ENCODE results near the gene NEDD9. TPM values are rescaled to one million over a fixed set of nuclear protein-coding genes. Genes with fewer than 3 reads are reported as not detected.
A peak's percentile ranks its signal among the peaks of the same experiment; 100 is the strongest.

NEDD9 gene
- polyA plus RNA-seq, 1 of the 3 experiments (the other 2 are of a cell fraction), result 7.4 TPM

DNA sequence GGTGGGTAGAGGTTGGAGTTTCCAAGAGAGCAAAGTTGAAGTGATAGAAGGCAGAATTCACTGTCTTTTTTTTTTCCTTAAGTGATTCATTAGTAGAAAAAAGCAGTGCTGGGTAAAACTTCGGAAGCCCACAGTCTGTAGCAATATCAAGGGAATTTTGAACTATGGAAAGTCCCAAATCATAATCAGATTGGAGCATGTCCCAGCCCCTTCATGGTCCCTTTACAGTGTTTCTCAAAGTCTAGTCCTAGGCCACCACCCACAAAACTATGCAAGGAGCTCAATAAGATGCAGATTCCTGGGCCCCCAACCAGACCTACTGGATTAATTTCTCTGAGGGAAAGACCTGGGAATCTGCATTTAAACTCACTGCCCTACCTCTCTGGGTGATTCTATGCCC lies 22.6 kb downstream of the NEDD9 start:
- H3F3A ChIP-seq (replicated peaks; ENCODE audit: insufficient read depth), result peaks cover 46% of the 10 kb centered on the region
- H3K4me2 ChIP-seq, result peak overlapping the region; percentile 9; the same call in 1 of the 2 replicates
- CTCF ChIA-PET, result interaction anchor here (1.0 to 1.5 kb wide), 2 partner anchors 38 to 286 kb away, joined by 3 to 5 read pairs; no protein-coding TSS in a partner anchor
- H3K9ac ChIP-seq, result peak overlapping the region; percentile 40
- H3K9me3 ChIP-seq, result no peaks in the 10 kb centered on the region
- POLR2A ChIA-PET, result no interaction called here
- 10% methylated on average over 1 of the region's 1 CpG for WGBS (ENCODE audit: low lambda C conversion rate)
- no peaks in the 10 kb centered on the region for H3K27me3 ChIP-seq (ENCODE audit: insufficient read depth)
- H2AFZ ChIP-seq (ENCODE audit: low read depth), result no peak overlapping the region
- H3K4me3 ChIP-seq (ENCODE audit: low read depth in 2 of 2, low read length in 1 of 2), result no peak overlapping the region
- H3K36me3 ChIP-seq (replicated peaks in 1 of 2; ENCODE audit: control insufficient read depth in 1 of 2, insufficient read depth in 2 of 2, low read length in 1 of 2), result peaks cover 0 to 32% of the 10 kb centered on the region in 2 experiments
- H3K9me2 ChIP-seq, result no peaks in the 10 kb centered on the region
- TF ChIP-seq, protein P1, sequence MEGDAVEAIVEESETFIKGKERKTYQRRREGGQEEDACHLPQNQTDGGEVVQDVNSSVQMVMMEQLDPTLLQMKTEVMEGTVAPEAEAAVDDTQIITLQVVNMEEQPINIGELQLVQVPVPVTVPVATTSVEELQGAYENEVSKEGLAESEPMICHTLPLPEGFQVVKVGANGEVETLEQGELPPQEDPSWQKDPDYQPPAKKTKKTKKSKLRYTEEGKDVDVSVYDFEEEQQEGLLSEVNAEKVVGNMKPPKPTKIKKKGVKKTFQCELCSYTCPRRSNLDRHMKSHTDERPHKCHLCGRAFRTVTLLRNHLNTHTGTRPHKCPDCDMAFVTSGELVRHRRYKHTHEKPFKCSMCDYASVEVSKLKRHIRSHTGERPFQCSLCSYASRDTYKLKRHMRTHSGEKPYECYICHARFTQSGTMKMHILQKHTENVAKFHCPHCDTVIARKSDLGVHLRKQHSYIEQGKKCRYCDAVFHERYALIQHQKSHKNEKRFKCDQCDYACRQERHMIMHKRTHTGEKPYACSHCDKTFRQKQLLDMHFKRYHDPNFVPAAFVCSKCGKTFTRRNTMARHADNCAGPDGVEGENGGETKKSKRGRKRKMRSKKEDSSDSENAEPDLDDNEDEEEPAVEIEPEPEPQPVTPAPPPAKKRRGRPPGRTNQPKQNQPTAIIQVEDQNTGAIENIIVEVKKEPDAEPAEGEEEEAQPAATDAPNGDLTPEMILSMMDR (IDR thresholded peaks at IDR 0.05), result no peak
- TF ChIP-seq FOSL2 (IDR thresholded peaks at IDR 0.05; ENCODE audit: borderline replicate concordance, low read depth) (no peak), NFIC (IDR thresholded peaks at IDR 0.05; ENCODE audit: borderline replicate concordance) (0 out of 2 replicates have a peak, but pooled peaks have one; percentile 6), TCF12 (IDR thresholded peaks at IDR 0.05) (peak; percentile 9; the same call in 1 of the 2 replicates), EP300 (IDR thresholded peaks at IDR 0.05; ENCODE audit: borderline replicate concordance in 1 of 2, low read depth in 1 of 2, low read length in 1 of 2) (0 out of 4 replicates have a peak, but pooled peaks of 1 of the 2 experiments have one; percentile 17)
- TF ChIP-seq, protein P2, sequence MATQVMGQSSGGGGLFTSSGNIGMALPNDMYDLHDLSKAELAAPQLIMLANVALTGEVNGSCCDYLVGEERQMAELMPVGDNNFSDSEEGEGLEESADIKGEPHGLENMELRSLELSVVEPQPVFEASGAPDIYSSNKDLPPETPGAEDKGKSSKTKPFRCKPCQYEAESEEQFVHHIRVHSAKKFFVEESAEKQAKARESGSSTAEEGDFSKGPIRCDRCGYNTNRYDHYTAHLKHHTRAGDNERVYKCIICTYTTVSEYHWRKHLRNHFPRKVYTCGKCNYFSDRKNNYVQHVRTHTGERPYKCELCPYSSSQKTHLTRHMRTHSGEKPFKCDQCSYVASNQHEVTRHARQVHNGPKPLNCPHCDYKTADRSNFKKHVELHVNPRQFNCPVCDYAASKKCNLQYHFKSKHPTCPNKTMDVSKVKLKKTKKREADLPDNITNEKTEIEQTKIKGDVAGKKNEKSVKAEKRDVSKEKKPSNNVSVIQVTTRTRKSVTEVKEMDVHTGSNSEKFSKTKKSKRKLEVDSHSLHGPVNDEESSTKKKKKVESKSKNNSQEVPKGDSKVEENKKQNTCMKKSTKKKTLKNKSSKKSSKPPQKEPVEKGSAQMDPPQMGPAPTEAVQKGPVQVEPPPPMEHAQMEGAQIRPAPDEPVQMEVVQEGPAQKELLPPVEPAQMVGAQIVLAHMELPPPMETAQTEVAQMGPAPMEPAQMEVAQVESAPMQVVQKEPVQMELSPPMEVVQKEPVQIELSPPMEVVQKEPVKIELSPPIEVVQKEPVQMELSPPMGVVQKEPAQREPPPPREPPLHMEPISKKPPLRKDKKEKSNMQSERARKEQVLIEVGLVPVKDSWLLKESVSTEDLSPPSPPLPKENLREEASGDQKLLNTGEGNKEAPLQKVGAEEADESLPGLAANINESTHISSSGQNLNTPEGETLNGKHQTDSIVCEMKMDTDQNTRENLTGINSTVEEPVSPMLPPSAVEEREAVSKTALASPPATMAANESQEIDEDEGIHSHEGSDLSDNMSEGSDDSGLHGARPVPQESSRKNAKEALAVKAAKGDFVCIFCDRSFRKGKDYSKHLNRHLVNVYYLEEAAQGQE (IDR thresholded peaks at IDR 0.05; ENCODE audit: low read depth, low read length), result no peak
- H3K79me2 ChIP-seq (ENCODE audit: insufficient read depth), result peaks cover 76% of the 10 kb centered on the region
- H4K20me1 ChIP-seq (ENCODE audit: insufficient read depth), result no peaks in the 10 kb centered on the region
- DNase-seq, result no peak
- peaks cover 44 to 75% of the 10 kb centered on the region in 2 experiments; a peak in 2 of 4 replicates for H3K4me1 ChIP-seq (ENCODE audit: control insufficient read depth in 1 of 2, insufficient read depth in 2 of 2, low read depth in 1 of 2, low read length in 1 of 2)
- peak overlapping the region; percentile 54 to 91; a peak in 3 of 4 replicates for H3K27ac ChIP-seq (ENCODE audit: low read depth in 2 of 2, low read length in 1 of 2)

GRCh38 chr6:11209369-11209768 lies 23.1 kb downstream of the NEDD9 start:
- ChIA-PET CTCF (interaction anchor here (1.5 kb wide), 1 partner anchor 286 kb away, joined by 5 read pairs; no protein-coding TSS in a partner anchor), POLR2A (no interaction called here)
- Histone ChIP-seq H3K9me3 (no peaks in the 10 kb centered on the region), H3K4me2 (peak overlapping the region; percentile 18; the same call in 1 of the 2 replicates), H3K4me1 (ENCODE audit: control insufficient read depth in 1 of 2, insufficient read depth in 2 of 2, low read depth in 1 of 2, low read length in 1 of 2) (peaks cover 38 to 74% of the 10 kb centered on the region in 2 experiments; a peak in 2 of 4 replicates), H3K36me3 (replicated peaks in 1 of 2; ENCODE audit: control insufficient read depth in 1 of 2, insufficient read depth in 2 of 2, low read length in 1 of 2) (peaks cover 0 to 29% of the 10 kb centered on the region in 2 experiments), H4K20me1 (ENCODE audit: insufficient read depth) (no peaks in the 10 kb centered on the region), H2AFZ (ENCODE audit: low read depth) (no peak overlapping the region), H3K4me3 (ENCODE audit: low read depth in 2 of 2, low read length in 1 of 2) (no peak overlapping the region), H3K9me2 (no peaks in the 10 kb centered on the region), H3K79me2 (ENCODE audit: insufficient read depth) (peaks cover 76% of the 10 kb centered on the region), H3K27ac (ENCODE audit: low read depth in 2 of 2, low read length in 1 of 2) (peak overlapping the region; percentile 54 to 91), H3F3A (replicated peaks; ENCODE audit: insufficient read depth) (peaks cover 44% of the 10 kb centered on the region), H3K9ac (peak overlapping the region; percentile 40), H3K27me3 (ENCODE audit: insufficient read depth) (no peaks in the 10 kb centered on the region)
- 84% methylated on average over 5 of the region's 5 CpGs for WGBS (ENCODE audit: low lambda C conversion rate)
- DNase-seq, result no peak
- TF ChIP-seq ELF1 (IDR thresholded peaks at IDR 0.05) (no peak), NFIC (IDR thresholded peaks at IDR 0.05; ENCODE audit: borderline replicate concordance) (no peak), CHD2 (IDR thresholded peaks at IDR 0.05; ENCODE audit: low read length, partially characterized antibody) (no peak), FOXM1 (IDR thresholded peaks at IDR 0.05; ENCODE audit: low read depth) (no peak), EZH2phosphoT487 (IDR thresholded peaks at IDR 0.05; ENCODE audit: borderline replicate concordance, low read depth) (no peak), RCOR1 (IDR thresholded peaks at IDR 0.05; ENCODE audit: low read length) (no peak), RFX5 (IDR thresholded peaks at IDR 0.05; ENCODE audit: low read length) (no peak), FOSL2 (IDR thresholded peaks at IDR 0.05; ENCODE audit: borderline replicate concordance, low read depth) (no peak), SIN3A (IDR thresholded peaks at IDR 0.05; ENCODE audit: borderline replicate concordance, low read depth, low read length) (no peak)
- TF ChIP-seq, protein P3, sequence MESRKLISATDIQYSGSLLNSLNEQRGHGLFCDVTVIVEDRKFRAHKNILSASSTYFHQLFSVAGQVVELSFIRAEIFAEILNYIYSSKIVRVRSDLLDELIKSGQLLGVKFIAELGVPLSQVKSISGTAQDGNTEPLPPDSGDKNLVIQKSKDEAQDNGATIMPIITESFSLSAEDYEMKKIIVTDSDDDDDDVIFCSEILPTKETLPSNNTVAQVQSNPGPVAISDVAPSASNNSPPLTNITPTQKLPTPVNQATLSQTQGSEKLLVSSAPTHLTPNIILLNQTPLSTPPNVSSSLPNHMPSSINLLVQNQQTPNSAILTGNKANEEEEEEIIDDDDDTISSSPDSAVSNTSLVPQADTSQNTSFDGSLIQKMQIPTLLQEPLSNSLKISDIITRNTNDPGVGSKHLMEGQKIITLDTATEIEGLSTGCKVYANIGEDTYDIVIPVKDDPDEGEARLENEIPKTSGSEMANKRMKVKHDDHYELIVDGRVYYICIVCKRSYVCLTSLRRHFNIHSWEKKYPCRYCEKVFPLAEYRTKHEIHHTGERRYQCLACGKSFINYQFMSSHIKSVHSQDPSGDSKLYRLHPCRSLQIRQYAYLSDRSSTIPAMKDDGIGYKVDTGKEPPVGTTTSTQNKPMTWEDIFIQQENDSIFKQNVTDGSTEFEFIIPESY (IDR thresholded peaks at IDR 0.05; ENCODE audit: borderline replicate concordance, low read depth), result no peak
- TF ChIP-seq, protein P2 (IDR thresholded peaks at IDR 0.05; ENCODE audit: low read depth, low read length), result no peak
